HepG2 (cell line): ENCODE results near the gene SIT1. TPM values are rescaled to one million over a fixed set of nuclear protein-coding genes. Genes with fewer than 3 reads are reported as not detected.
A peak's percentile ranks its signal among the peaks of the same experiment; 100 is the strongest.

Experiments used
- ETV5 ChIP-seq: IDR thresholded peaks from 2 replicates; pipeline ENCODE4 v1.6.1; 2018; ENCODE audit warnings: missing biosample characterization, missing genetic modification reagents, inconsistent platforms, borderline replicate concordance
- KDM5A ChIP-seq: fragments of 200-600 bp; sonication (generic); IDR thresholded peaks from 2 replicates; pipeline ENCODE4 v1.7.0; 2018; ENCODE audit warnings: antibody characterized with exemption, mild to moderate bottlenecking, low read length, borderline replicate concordance
- KLF13 ChIP-seq: sonication (generic); formaldehyde crosslinking; IDR thresholded peaks from 2 replicates; pipeline ENCODE4 v1.4.0; 2020; ENCODE audit warnings: mild to moderate bottlenecking, missing genetic modification reagents
- MAFF ChIP-seq: IDR thresholded peaks from 2 replicates; pipeline ENCODE4 v1.6.1; 2011; ENCODE audit warnings: low read depth, low read length, improper control_type of control experiment
- MED13 ChIP-seq: sonication (generic); formaldehyde crosslinking; IDR thresholded peaks from 2 replicates; pipeline ENCODE4 v1.5.0; 2020; ENCODE audit warnings: missing genetic modification reagents
- SCMH1 ChIP-seq: sonication (generic); formaldehyde crosslinking; IDR thresholded peaks from 2 replicates; pipeline ENCODE4 v1.9.0; 2021; ENCODE audit warnings: missing genetic modification reagents, mild to moderate bottlenecking, borderline replicate concordance
- TAF1 ChIP-seq: sonication (generic); formaldehyde crosslinking; IDR thresholded peaks from 2 replicates; pipeline ENCODE4 v1.4.0; 2020; ENCODE audit warnings: missing genetic modification reagents
- TMF1 ChIP-seq: sonication (generic); formaldehyde crosslinking; IDR thresholded peaks from 2 replicates; pipeline ENCODE4 v1.8.1; 2022; ENCODE audit warnings: low read depth, missing genetic modification reagents
- ZBTB38 ChIP-seq: sonication (generic); formaldehyde crosslinking; IDR thresholded peaks from 2 replicates; pipeline ENCODE4 v1.5.1; 2020; ENCODE audit warnings: mild to moderate bottlenecking, missing genetic modification reagents
- ZNF136 ChIP-seq: sonication (generic); formaldehyde crosslinking; IDR thresholded peaks from 2 replicates; pipeline ENCODE4 v1.8.1; 2022; ENCODE audit warnings: low read depth, mild to moderate bottlenecking, moderate library complexity, missing genetic modification reagents
- ZNF251 ChIP-seq: sonication (generic); formaldehyde crosslinking; IDR thresholded peaks from 2 replicates; pipeline ENCODE4 v1.9.0; 2021; ENCODE audit warnings: mild to moderate bottlenecking, missing genetic modification reagents
- ZNF280D ChIP-seq: sonication (generic); formaldehyde crosslinking; IDR thresholded peaks from 2 replicates; pipeline ENCODE4 v1.5.1; 2020; ENCODE audit warnings: mild to moderate bottlenecking, missing genetic modification reagents
- ZNF543 ChIP-seq: sonication (generic); formaldehyde crosslinking; IDR thresholded peaks from 2 replicates; pipeline ENCODE4 v1.4.0; 2020; ENCODE audit warnings: mild to moderate bottlenecking, missing genetic modification reagents
- ZNF703 ChIP-seq: sonication (generic); formaldehyde crosslinking; IDR thresholded peaks from 2 replicates; pipeline ENCODE4 v1.5.1; 2020; ENCODE audit warnings: missing genetic modification reagents, mild to moderate bottlenecking, moderate library complexity, borderline replicate concordance
- ZZZ3 ChIP-seq: sonication (generic); formaldehyde crosslinking; IDR thresholded peaks from 2 replicates; pipeline ENCODE4 v1.4.0; 2020; ENCODE audit warnings: missing genetic modification reagents, mild to moderate bottlenecking, borderline replicate concordance
- polyA plus RNA-seq, 8 experiments: library from polyadenylated mRNA; depleted of rRNA in 3 of 8; stranded (reverse) in 7 of 8; unstranded in 1 of 8; fragments of >200 nt; fragmentation: Illumina TruSeq in 4 of 8; extraction: Trizol in 4 of 8; gene quantifications; 2 replicates each; pipeline versions ENCODE4 v1.2.1 to v1.2.3, GENCODE V29; 2011 to 2016; ENCODE audit warnings: low read depth in 4 of 8, missing spikeins in 1 of 8, mixed read lengths in 1 of 8; ENCODE audit not compliant: insufficient read depth in 1 of 8
- total RNA-seq, 5 experiments: library from RNA; depleted of rRNA; stranded (reverse); fragments of >200 nt; fragmentation: Illumina TruSeq; extraction: Trizol; gene quantifications; 2 replicates each; pipeline ENCODE4 v1.2.3, GENCODE V29; 2016; ENCODE audit warnings: low read depth in 1 of 5
- TF ChIP-seq, protein P1 (sequence below): IDR thresholded peaks from 2 replicates; pipeline ENCODE4 v1.6.1; 2018; ENCODE audit warnings: missing genetic modification reagents, mild to moderate bottlenecking, missing compliant biosample characterization
- TF ChIP-seq, protein P2 (sequence below): sonication (generic); formaldehyde crosslinking; IDR thresholded peaks from 2 replicates; pipeline ENCODE4 v1.4.0; 2020; ENCODE audit warnings: missing genetic modification reagents
- TF ChIP-seq, protein P3 (sequence below): sonication (generic); formaldehyde crosslinking; IDR thresholded peaks from 2 replicates; pipeline ENCODE4 v1.5.1; 2020; ENCODE audit warnings: missing genetic modification reagents, mild to moderate bottlenecking, borderline replicate concordance
- TF ChIP-seq, protein P4 (sequence below): sonication (generic); formaldehyde crosslinking; IDR thresholded peaks from 2 replicates; pipeline ENCODE4 v1.4.0; 2020; ENCODE audit warnings: missing genetic modification reagents
- TF ChIP-seq, protein P5 (sequence below): sonication (generic); formaldehyde crosslinking; IDR thresholded peaks from 2 replicates; pipeline ENCODE4 v1.8.1; 2022; ENCODE audit warnings: mild to moderate bottlenecking, missing genetic modification reagents

SIT1 gene
- total and polyA plus RNA-seq, 2 of the 13 experiments (the other 11 are each of a cell fraction or from before 2014, with no cell fraction given), result 0.09 to 6.7 TPM

DNA sequence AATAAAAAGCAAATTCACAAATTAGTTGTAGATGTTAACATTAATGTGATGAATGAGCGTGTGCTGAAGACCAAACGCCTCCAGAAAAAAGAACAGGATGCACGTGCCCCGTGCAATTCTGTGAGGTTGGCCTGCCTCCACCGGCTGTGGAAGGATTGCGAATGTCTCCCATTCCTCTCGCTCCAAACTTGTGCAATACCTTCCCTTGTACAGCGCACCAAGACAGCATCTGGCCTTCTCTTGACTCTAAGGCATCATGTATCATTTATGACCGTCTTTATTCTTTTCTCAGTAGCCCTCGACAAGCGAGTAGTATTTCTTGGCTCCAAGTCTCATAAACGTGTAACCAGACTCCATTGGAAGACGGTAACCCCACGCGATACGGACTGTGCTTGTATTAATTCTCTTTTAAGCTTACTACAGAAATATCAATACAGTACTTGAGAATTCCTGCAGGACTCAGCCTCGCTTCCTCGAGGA is 47.2 kb downstream of the SIT1 start (continued):
- TF ChIP-seq, protein P1, sequence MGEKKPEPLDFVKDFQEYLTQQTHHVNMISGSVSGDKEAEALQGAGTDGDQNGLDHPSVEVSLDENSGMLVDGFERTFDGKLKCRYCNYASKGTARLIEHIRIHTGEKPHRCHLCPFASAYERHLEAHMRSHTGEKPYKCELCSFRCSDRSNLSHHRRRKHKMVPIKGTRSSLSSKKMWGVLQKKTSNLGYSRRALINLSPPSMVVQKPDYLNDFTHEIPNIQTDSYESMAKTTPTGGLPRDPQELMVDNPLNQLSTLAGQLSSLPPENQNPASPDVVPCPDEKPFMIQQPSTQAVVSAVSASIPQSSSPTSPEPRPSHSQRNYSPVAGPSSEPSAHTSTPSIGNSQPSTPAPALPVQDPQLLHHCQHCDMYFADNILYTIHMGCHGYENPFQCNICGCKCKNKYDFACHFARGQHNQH (CRISPR knock-in tag), result no peak
- TF ChIP-seq ZNF251 (CRISPR knock-in tag), result no peak
- no peak for TF ChIP-seq TAF1
- TF ChIP-seq ZNF703 (CRISPR knock-in tag), result no peak
- TF ChIP-seq SCMH1 (CRISPR knock-in tag), result no peak
- no peak for TF ChIP-seq ZNF280D (CRISPR knock-in tag)
- peak; percentile 48; the same call in 1 of the 2 replicates for TF ChIP-seq TMF1 (CRISPR knock-in tag)
- TF ChIP-seq ZNF543 (CRISPR knock-in tag), result no peak
- TF ChIP-seq, protein P2, sequence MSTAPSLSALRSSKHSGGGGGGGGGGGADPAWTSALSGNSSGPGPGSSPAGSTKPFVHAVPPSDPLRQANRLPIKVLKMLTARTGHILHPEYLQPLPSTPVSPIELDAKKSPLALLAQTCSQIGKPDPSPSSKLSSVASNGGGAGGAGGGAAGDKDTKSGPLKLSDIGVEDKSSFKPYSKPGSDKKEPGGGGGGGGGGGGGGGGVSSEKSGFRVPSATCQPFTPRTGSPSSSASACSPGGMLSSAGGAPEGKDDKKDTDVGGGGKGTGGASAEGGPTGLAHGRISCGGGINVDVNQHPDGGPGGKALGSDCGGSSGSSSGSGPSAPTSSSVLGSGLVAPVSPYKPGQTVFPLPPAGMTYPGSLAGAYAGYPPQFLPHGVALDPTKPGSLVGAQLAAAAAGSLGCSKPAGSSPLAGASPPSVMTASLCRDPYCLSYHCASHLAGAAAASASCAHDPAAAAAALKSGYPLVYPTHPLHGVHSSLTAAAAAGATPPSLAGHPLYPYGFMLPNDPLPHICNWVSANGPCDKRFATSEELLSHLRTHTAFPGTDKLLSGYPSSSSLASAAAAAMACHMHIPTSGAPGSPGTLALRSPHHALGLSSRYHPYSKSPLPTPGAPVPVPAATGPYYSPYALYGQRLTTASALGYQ, result no peak
- TF ChIP-seq ZBTB38 (CRISPR knock-in tag), result 0 out of 2 replicates have a peak, but pooled peaks have one; percentile 2
- TF ChIP-seq, protein P3, sequence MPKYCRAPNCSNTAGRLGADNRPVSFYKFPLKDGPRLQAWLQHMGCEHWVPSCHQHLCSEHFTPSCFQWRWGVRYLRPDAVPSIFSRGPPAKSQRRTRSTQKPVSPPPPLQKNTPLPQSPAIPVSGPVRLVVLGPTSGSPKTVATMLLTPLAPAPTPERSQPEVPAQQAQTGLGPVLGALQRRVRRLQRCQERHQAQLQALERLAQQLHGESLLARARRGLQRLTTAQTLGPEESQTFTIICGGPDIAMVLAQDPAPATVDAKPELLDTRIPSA (CRISPR knock-in tag), result no peak
- TF ChIP-seq ZZZ3, result no peak
- TF ChIP-seq, protein P4, sequence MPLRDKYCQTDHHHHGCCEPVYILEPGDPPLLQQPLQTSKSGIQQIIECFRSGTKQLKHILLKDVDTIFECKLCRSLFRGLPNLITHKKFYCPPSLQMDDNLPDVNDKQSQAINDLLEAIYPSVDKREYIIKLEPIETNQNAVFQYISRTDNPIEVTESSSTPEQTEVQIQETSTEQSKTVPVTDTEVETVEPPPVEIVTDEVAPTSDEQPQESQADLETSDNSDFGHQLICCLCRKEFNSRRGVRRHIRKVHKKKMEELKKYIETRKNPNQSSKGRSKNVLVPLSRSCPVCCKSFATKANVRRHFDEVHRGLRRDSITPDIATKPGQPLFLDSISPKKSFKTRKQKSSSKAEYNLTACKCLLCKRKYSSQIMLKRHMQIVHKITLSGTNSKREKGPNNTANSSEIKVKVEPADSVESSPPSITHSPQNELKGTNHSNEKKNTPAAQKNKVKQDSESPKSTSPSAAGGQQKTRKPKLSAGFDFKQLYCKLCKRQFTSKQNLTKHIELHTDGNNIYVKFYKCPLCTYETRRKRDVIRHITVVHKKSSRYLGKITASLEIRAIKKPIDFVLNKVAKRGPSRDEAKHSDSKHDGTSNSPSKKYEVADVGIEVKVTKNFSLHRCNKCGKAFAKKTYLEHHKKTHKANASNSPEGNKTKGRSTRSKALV (CRISPR knock-in tag), result no peak
- TF ChIP-seq MED13 (CRISPR knock-in tag), result no peak
- no peak for TF ChIP-seq ETV5 (CRISPR knock-in tag)
- peak; percentile 71; the same call in 1 of the 2 replicates for TF ChIP-seq KLF13
- no peak for TF ChIP-seq MAFF
- TF ChIP-seq KDM5A, result 0 out of 2 replicates have a peak, but pooled peaks have one; percentile 8
- TF ChIP-seq, protein P5, sequence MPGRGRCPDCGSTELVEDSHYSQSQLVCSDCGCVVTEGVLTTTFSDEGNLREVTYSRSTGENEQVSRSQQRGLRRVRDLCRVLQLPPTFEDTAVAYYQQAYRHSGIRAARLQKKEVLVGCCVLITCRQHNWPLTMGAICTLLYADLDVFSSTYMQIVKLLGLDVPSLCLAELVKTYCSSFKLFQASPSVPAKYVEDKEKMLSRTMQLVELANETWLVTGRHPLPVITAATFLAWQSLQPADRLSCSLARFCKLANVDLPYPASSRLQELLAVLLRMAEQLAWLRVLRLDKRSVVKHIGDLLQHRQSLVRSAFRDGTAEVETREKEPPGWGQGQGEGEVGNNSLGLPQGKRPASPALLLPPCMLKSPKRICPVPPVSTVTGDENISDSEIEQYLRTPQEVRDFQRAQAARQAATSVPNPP (CRISPR knock-in tag), result 0 out of 2 replicates have a peak, but pooled peaks have one; percentile 26
- no peak for TF ChIP-seq ZNF136
